ENCODE results near the gene MOSMO. TPM values are rescaled to one million over a fixed set of nuclear protein-coding genes. Genes with fewer than 3 reads are reported as not detected.
"Not testable (repeated sequence)": the region's sequence is repeated elsewhere in the genome, so short reads cannot be mapped to it uniquely, and the experiment has no call there.

Gene MOSMO
- polyA plus RNA-seq, 3 donors, result 0.95 to 9.1 (median 2.5) TPM

- H3K27ac Mint-ChIP-seq, result no peak overlapping the region
- no peak overlapping the region for H3K4me3 Mint-ChIP-seq
- Histone ChIP-seq H3K4me3 (replicated peaks in 1 of 3; ENCODE audit: low read depth in 2 of 3, low read length in 3 of 3) (no peak overlapping the region), H3K36me3 (replicated peaks in 1 of 2; ENCODE audit: control insufficient read depth in 1 of 2, insufficient read depth in 2 of 2, low read length in 2 of 2) (no peaks in the 10 kb centered on the region), H3K9me3 (replicated peaks in 1 of 2; ENCODE audit: control insufficient read depth in 1 of 2, insufficient read depth in 1 of 2, low read length in 2 of 2) (no peaks in the 10 kb centered on the region), H3K27ac (ENCODE audit: low read depth in 1 of 2, low read length in 2 of 2) (no peak overlapping the region), H3K9ac (ENCODE audit: insufficient read depth, low read length, poor library complexity, severe bottlenecking) (no peak overlapping the region), H3K4me2 (replicated peaks; ENCODE audit: extremely low read depth, low read length, poor library complexity, severe bottlenecking) (no peak overlapping the region), H3K27me3 (ENCODE audit: control insufficient read depth in 2 of 2, insufficient read depth in 2 of 2, low read length in 2 of 2) (peaks cover 0 to 3% of the 10 kb centered on the region in 2 donors), H4K20me1 (ENCODE audit: insufficient read depth, low read length) (no peaks in the 10 kb centered on the region), H3K79me2 (ENCODE audit: insufficient read depth, low read length) (no peaks in the 10 kb centered on the region), H2AFZ (ENCODE audit: insufficient read depth, low read depth, low read length, poor library complexity, severe bottlenecking) (peak overlapping the region; percentile 69), H3K4me1 (ENCODE audit: control insufficient read depth in 1 of 2, insufficient read depth in 2 of 2, low read length in 2 of 2) (peaks cover 5 to 8% of the 10 kb centered on the region in 2 donors)
- no peak for TF ChIP-seq CTCF (IDR thresholded peaks at IDR 0.05)
- intact Hi-C loops (cut with micrococcal nuclease), result loop anchor here (2.0 to 5.0 kb wide), 3 partner anchors 76 to 296 kb away; partner anchors contain the start of gene POLR3E (in 2 of the 2)
- peaks cover 14% of the 10 kb centered on the region for H3K4me1 Mint-ChIP-seq
- H3K9me3 Mint-ChIP-seq, result no peaks in the 10 kb centered on the region
- no peak for DNase-seq
- no CpG with 5 or more reads among the region's 1 CpG for WGBS (ENCODE audit: insufficient coverage)
- H3K27me3 Mint-ChIP-seq (ENCODE audit: low read depth in 3 of 3), result peaks cover 0 to 17% (median 4%) of the 10 kb centered on the region in 3 donors
- no peaks in the 10 kb centered on the region for H3K36me3 Mint-ChIP-seq
These were observed 6.3 kb upstream of the MOSMO start for GRCh38 chr16:22001591-22001990.

- H3K79me2 ChIP-seq (ENCODE audit: insufficient read depth, low read length); H3K9ac ChIP-seq (ENCODE audit: insufficient read depth, low read length, poor library complexity, severe bottlenecking); DNase-seq; H3K36me3 ChIP-seq (replicated peaks in 1 of 2; ENCODE audit: control insufficient read depth in 1 of 2, insufficient read depth in 2 of 2, low read length in 2 of 2); H3K27me3 ChIP-seq (ENCODE audit: control insufficient read depth in 2 of 2, insufficient read depth in 2 of 2, low read length in 2 of 2); H3K36me3 Mint-ChIP-seq; H2AFZ ChIP-seq (ENCODE audit: insufficient read depth, low read depth, low read length, poor library complexity, severe bottlenecking); H3K9me3 ChIP-seq (replicated peaks in 1 of 2; ENCODE audit: control insufficient read depth in 1 of 2, insufficient read depth in 1 of 2, low read length in 2 of 2); H3K4me2 ChIP-seq (replicated peaks; ENCODE audit: extremely low read depth, low read length, poor library complexity, severe bottlenecking); H3K9me3 Mint-ChIP-seq; H4K20me1 ChIP-seq (ENCODE audit: insufficient read depth, low read length); H3K27ac ChIP-seq (ENCODE audit: low read depth in 1 of 2, low read length in 2 of 2); H3K4me3 Mint-ChIP-seq; H3K4me3 ChIP-seq (replicated peaks in 1 of 3; ENCODE audit: low read depth in 2 of 3, low read length in 3 of 3): not testable (repeated sequence)
- intact Hi-C loops (cut with micrococcal nuclease), result loop anchor here (5.0 kb wide), 2 partner anchors 75 to 295 kb away; partner anchors contain the start of gene POLR3E (in 2 of the 2)
- peaks cover 3 to 20% (median 5%) of the 10 kb centered on the region in 3 donors for H3K27me3 Mint-ChIP-seq (ENCODE audit: low read depth in 3 of 3)
- H3K4me1 ChIP-seq (ENCODE audit: control insufficient read depth in 1 of 2, insufficient read depth in 2 of 2, low read length in 2 of 2), result peaks cover 8 to 11% of the 10 kb centered on the region in 2 donors
- H3K27ac Mint-ChIP-seq, result peak overlapping the region in 1 of 7 donors; percentile 51
- peaks cover 19% of the 10 kb centered on the region for H3K4me1 Mint-ChIP-seq
- no CpG with 5 or more reads among the region's 1 CpG for WGBS (ENCODE audit: insufficient coverage)
These were observed 5.9 kb upstream of the MOSMO start for GRCh38 chr16:22002047-22002446.

Data from CD14-positive monocyte (primary cell).